Peyer's patch (tissue), 4 donors: ENCODE measurements around the gene RANBP10.

Source experiments
- CTCF ChIP-seq, 6 experiments: fragments of 450-650 bp in 4 of 6; fragments of 200-600 bp in 2 of 6; sonication (generic) in 1 of 6; IDR thresholded peaks; one replicate each; pipeline ENCODE4 v1.5.1; 2017 to 2019; ENCODE audit warnings: antibody characterized with exemption in 6 of 6, mild to moderate bottlenecking in 3 of 6, moderate library complexity in 1 of 6
- POLR2A ChIP-seq, 2 donors: fragments of 450-650 bp; IDR thresholded peaks; one replicate each; pipeline ENCODE4 v1.5.1; 2017; ENCODE audit warnings: antibody characterized with exemption in 2 of 2, mild to moderate bottlenecking in 2 of 2, moderate library complexity in 2 of 2

- TF ChIP-seq CTCF (IDR thresholded peaks at IDR 0.05) (no peak), POLR2A (IDR thresholded peaks at IDR 0.05) (no peak)
Measured at GRCh38 chr16:67749436-67750078, 56.8 kb downstream of the RANBP10 start.
